NT2/D1 (cell line): Measurements from ENCODE around the gene RPTOR.

Experiments
- SUZ12 ChIP-seq: IDR thresholded peaks from 2 replicates; pipeline ENCODE4 v1.6.1; 2011; ENCODE audit not compliant: insufficient read length, insufficient read depth; ENCODE audit errors: extremely low read depth
- YY1 ChIP-seq: IDR thresholded peaks from 2 replicates; pipeline ENCODE4 v1.6.1; 2011; ENCODE audit not compliant: insufficient read length, insufficient read depth
- ZNF274 ChIP-seq: IDR thresholded peaks from 2 replicates; pipeline ENCODE4 v1.6.1; 2011; ENCODE audit warnings: mild to moderate bottlenecking, low read depth, low read length

- TF ChIP-seq YY1 = no peak
- no peak for TF ChIP-seq SUZ12
- TF ChIP-seq ZNF274 = no peak
Observed at GRCh38 chr17:80879723-80880647, 335.3 kb downstream of the RPTOR start.
